Endothelial cell of umbilical vein (primary cell): ENCODE data around the gene KLC3. TPM values are rescaled to one million over a fixed set of nuclear protein-coding genes. Genes with fewer than 3 reads are reported as not detected.

ENCODE experiments used
- BruUV-seq: library from RNA; stranded (reverse); fragments of 400-500 nt; replicated peaks from 2 replicates; lab custom pipeline; 2021; lab: Mats Ljungman, UMichigan
- CTCF ChIA-PET: fragments of 300-600, 350-600 bp; sonication (Branson Sonifier 250); formaldehyde crosslinking; loops from one replicate; lab custom pipeline; 2021; ENCODE audit warnings: antibody characterized with exemption, inconsistent platforms; lab: Charles Lee
- POLR2A ChIA-PET: fragments of 300-600, 350-600 bp; sonication (Branson Sonifier 250); formaldehyde crosslinking; loops from one replicate; lab custom pipeline; 2021; ENCODE audit warnings: antibody characterized with exemption, inconsistent platforms; lab: Charles Lee
- DNase-seq: peaks from one replicate; pipeline ENCODE4 v3.0.0-alpha.2; 2011; ENCODE audit warnings: low read depth, low spot score
- FAIRE-seq: peaks from 2 replicates; lab custom pipeline; 2011; peaks lifted over from hg19 to GRCh38; lab: Jason Lieb, UNC
- H2AFZ ChIP-seq: 2 replicates; pipeline ENCODE4 v1.6.0; 2012; ENCODE audit warnings: low read depth, low read length, control low read depth, inconsistent platforms
- H3K27ac ChIP-seq: 2 replicates; pipeline ENCODE4 v1.5.1; 2011; ENCODE audit warnings: low read depth, mild to moderate bottlenecking, control low read depth, low read length, moderate library complexity; ENCODE audit not compliant: insufficient read depth
- H3K27me3 ChIP-seq, 2 experiments: 2 replicates each; pipeline versions ENCODE4 v1.6.0 to v1.6.1; 2011; ENCODE audit warnings: low read length in 2 of 2, mixed read lengths in 1 of 2; ENCODE audit not compliant: control insufficient read depth in 2 of 2, insufficient read depth in 2 of 2
- H3K36me3 ChIP-seq, 2 experiments: 2 replicates in 1 of 2; 3 replicates in 1 of 2; pipeline ENCODE4 v1.5.1; 2011; ENCODE audit warnings: low read length in 2 of 2, mild to moderate bottlenecking in 1 of 2, moderate library complexity in 1 of 2; ENCODE audit not compliant: control insufficient read depth in 2 of 2, insufficient read depth in 2 of 2; ENCODE audit errors: extremely low read depth in 1 of 2
- H3K4me1 ChIP-seq: 3 replicates; pipeline ENCODE4 v1.5.1; 2011; ENCODE audit warnings: mild to moderate bottlenecking, low read length; ENCODE audit not compliant: control insufficient read depth, insufficient read depth; ENCODE audit errors: extremely low read depth
- H3K4me2 ChIP-seq: 2 replicates; pipeline ENCODE4 v1.6.1; 2011; ENCODE audit warnings: low read length, control low read depth, mixed read lengths; ENCODE audit not compliant: insufficient read depth
- H3K4me3 ChIP-seq, 3 experiments: fragments of 200-600 bp in 1 of 3; sonication (generic), shearing (Covaris generic) in 1 of 3; replicated peaks in 1 of 3; 2 replicates each; pipeline ENCODE4 v1.5.1; 2011 to 2016; ENCODE audit warnings: control low read depth in 3 of 3, low read length in 3 of 3, mild to moderate bottlenecking in 2 of 3, inconsistent platforms in 1 of 3, low read depth in 1 of 3, moderate library complexity in 1 of 3; ENCODE audit not compliant: insufficient read depth in 1 of 3
- H3K79me2 ChIP-seq: 2 replicates; pipeline ENCODE4 v1.6.0; 2012; ENCODE audit warnings: low read length, inconsistent platforms; ENCODE audit not compliant: control insufficient read depth, insufficient read depth
- H3K9ac ChIP-seq: replicated peaks from 2 replicates; pipeline ENCODE3; 2011; ENCODE audit warnings: low read length, control low read depth; ENCODE audit not compliant: insufficient read depth; ENCODE audit errors: extremely low read depth
- H3K9me1 ChIP-seq: replicated peaks from 3 replicates; pipeline ENCODE4 v1.6.0; 2011; ENCODE audit warnings: mild to moderate bottlenecking, low read length; ENCODE audit not compliant: control insufficient read depth, insufficient read depth; ENCODE audit errors: extremely low read depth
- H3K9me3 ChIP-seq: replicated peaks from 2 replicates; pipeline ENCODE4 v1.5.1; 2012; ENCODE audit warnings: low read length, inconsistent platforms; ENCODE audit not compliant: control insufficient read depth, insufficient read depth
- H4K20me1 ChIP-seq: replicated peaks from 2 replicates; pipeline ENCODE3; 2011; ENCODE audit warnings: mild to moderate bottlenecking, low read length; ENCODE audit not compliant: control insufficient read depth, insufficient read depth; ENCODE audit errors: extremely low read depth
- EZH2 ChIP-seq: IDR thresholded peaks from 2 replicates; pipeline ENCODE4 v1.6.1; 2012; ENCODE audit warnings: borderline replicate concordance, low read depth, mild to moderate bottlenecking, moderate library complexity, low read length, inconsistent platforms; ENCODE audit not compliant: severe bottlenecking
- FOS ChIP-seq: IDR thresholded peaks from 2 replicates; pipeline ENCODE4 v1.6.1; 2011; ENCODE audit warnings: mild to moderate bottlenecking, low read length, moderate library complexity, borderline replicate concordance; ENCODE audit not compliant: insufficient read depth
- GATA2 ChIP-seq: IDR thresholded peaks from 2 replicates; pipeline ENCODE4 v1.7.0; 2011; ENCODE audit warnings: low read depth, mild to moderate bottlenecking, moderate library complexity, mixed read lengths, low read length; ENCODE audit not compliant: insufficient read length, insufficient read depth
- JUN ChIP-seq: IDR thresholded peaks from 2 replicates; pipeline ENCODE4 v1.6.1; 2011; ENCODE audit warnings: borderline replicate concordance, low read depth; ENCODE audit not compliant: insufficient read length, insufficient read depth
- MYC ChIP-seq: IDR thresholded peaks from one replicate; pipeline ENCODE4 v1.6.1; 2011; ENCODE audit warnings: mild to moderate bottlenecking, low read depth, low read length
- POLR2AphosphoS5 ChIP-seq: IDR thresholded peaks from 2 replicates; pipeline ENCODE4 v1.6.1; 2012; ENCODE audit warnings: low read depth, mild to moderate bottlenecking, control low read depth, low read length, moderate library complexity; ENCODE audit not compliant: insufficient read depth
- dilution Hi-C: fragments of 300-500 bp; cut with MboI; formaldehyde crosslinking; loops from one replicate; pipeline ENCODE4 v1.15.0; 2019; ENCODE audit warnings: low sequenced_read_pairs; ENCODE audit not compliant: extremely low pct_ligation_motif_present
- intact Hi-C: fragments of 100-400 bp; cut with micrococcal nuclease; formaldehyde crosslinking; loops from one replicate; pipeline ENCODE4 v1.10.0; 2022
- polyA plus RNA-seq, 4 experiments: library from polyadenylated mRNA; depleted of rRNA in 3 of 4; stranded (reverse) in 3 of 4; unstranded in 1 of 4; fragments of >200 nt; gene quantifications; 2 replicates each; pipeline versions ENCODE4 v1.2.1 to v1.2.3, GENCODE V29; 2011 to 2012; ENCODE audit warnings: missing spikeins in 1 of 4
- total RNA-seq: library from RNA; stranded (reverse); gene quantifications from 2 replicates; pipeline ENCODE4 v1.2.3, GENCODE V29; 2021
- TF ChIP-seq, protein P1 (sequence below), 2 donors: IDR thresholded peaks; 1 replicate in 1 of 2; 2 replicates in 1 of 2; pipeline ENCODE4 v1.5.1; 2011; ENCODE audit warnings: low read length in 2 of 2, mild to moderate bottlenecking in 2 of 2, moderate library complexity in 2 of 2, control low read depth in 1 of 2, inconsistent platforms in 1 of 2, low read depth in 1 of 2; ENCODE audit not compliant: insufficient read depth in 1 of 2; ENCODE audit errors: extremely low read depth in 1 of 2

Gene KLC3
- total and polyA plus RNA-seq, 2 donors (not counting 3 experiments of a cell fraction or from before 2014, with no cell fraction given), result not detected

DNA sequence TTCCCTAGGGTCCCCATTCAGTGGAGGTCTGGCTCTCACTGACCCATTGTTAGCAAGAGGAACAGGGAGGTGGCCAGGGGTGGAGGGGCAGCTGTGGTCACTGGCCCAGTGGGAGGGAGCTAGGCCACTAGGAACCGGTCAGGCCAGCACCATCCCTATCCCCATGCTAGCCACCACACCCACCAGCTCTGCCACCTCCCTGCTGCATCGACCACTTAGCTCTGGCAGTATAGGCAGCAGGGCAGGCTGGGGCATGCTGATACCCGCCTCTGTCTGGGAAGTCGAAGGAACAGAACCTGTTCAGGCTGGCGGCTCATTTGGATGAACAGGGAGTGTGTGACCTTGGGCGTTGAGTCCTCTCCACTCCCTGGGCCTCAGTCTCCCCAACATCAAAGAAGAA is 59.6 kb downstream of the KLC3 start:
- ChIA-PET CTCF (interaction anchor here (0.8 to 6.6 kb wide), 2 partner anchors 24 to 39 kb away, joined by 3 to 61 read pairs; partner anchors contain the start of gene ERCC1), POLR2A (no interaction called here)
- no peak overlapping the region for H3K9ac ChIP-seq

More for the DNA sequence above, 59.6 kb downstream of the KLC3 start:
- Histone ChIP-seq H3K79me2 (peaks cover 41% of the 10 kb centered on the region), H3K36me3 (peaks cover 2 to 8% of the 10 kb centered on the region in 2 experiments), H3K9me1 (no peaks in the 10 kb centered on the region), H3K4me1 (peaks cover 25% of the 10 kb centered on the region), H2AFZ (no peak overlapping the region), H3K9me3 (no peaks in the 10 kb centered on the region), H3K4me2 (no peak overlapping the region), H4K20me1 (no peaks in the 10 kb centered on the region), H3K27me3 (no peaks in the 10 kb centered on the region), H3K27ac (no peak overlapping the region), H3K4me3 (no peak overlapping the region)
- TF ChIP-seq JUN (no peak), MYC (no peak), FOS (no peak), GATA2 (no peak), EZH2 (no peak), POLR2AphosphoS5 (no peak)
- TF ChIP-seq, protein P1, sequence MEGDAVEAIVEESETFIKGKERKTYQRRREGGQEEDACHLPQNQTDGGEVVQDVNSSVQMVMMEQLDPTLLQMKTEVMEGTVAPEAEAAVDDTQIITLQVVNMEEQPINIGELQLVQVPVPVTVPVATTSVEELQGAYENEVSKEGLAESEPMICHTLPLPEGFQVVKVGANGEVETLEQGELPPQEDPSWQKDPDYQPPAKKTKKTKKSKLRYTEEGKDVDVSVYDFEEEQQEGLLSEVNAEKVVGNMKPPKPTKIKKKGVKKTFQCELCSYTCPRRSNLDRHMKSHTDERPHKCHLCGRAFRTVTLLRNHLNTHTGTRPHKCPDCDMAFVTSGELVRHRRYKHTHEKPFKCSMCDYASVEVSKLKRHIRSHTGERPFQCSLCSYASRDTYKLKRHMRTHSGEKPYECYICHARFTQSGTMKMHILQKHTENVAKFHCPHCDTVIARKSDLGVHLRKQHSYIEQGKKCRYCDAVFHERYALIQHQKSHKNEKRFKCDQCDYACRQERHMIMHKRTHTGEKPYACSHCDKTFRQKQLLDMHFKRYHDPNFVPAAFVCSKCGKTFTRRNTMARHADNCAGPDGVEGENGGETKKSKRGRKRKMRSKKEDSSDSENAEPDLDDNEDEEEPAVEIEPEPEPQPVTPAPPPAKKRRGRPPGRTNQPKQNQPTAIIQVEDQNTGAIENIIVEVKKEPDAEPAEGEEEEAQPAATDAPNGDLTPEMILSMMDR (IDR thresholded peaks at IDR 0.05; ENCODE audit: extremely low read depth in 1 of 2, insufficient read depth in 1 of 2, low read depth in 1 of 2, low read length in 2 of 2), result no peak
- dilution Hi-C loops, result no loop called here
- intact Hi-C loops, result no loop called here
- no TSS peak for BruUV-seq
- no peak for FAIRE-seq
- DNase-seq, result no peak

Other genes starting within 250 kb of the KLC3 start
- gene PPP1R37, start 247.6 kb upstream of the KLC3 start, total RNA-seq, result 27.1 and 28.5 TPM in 2 replicates
- gene PPP1R37, start 247.6 kb upstream of the KLC3 start, polyA plus RNA-seq, result 16.2 and 18.6 TPM in 2 replicates
- not detected in 2 replicates for gene NKPD1, start 179.8 kb upstream of the KLC3 start, total RNA-seq
- gene NKPD1, start 179.8 kb upstream of the KLC3 start, polyA plus RNA-seq, result 0.04 and 0.05 TPM in 2 replicates
- gene TRAPPC6A, start 162.5 kb upstream of the KLC3 start, total RNA-seq, result 12.6 and 18.1 TPM in 2 replicates
- 45.4 and 46.6 TPM in 2 replicates for gene TRAPPC6A, start 162.5 kb upstream of the KLC3 start, polyA plus RNA-seq
- gene BLOC1S3, start 162.0 kb upstream of the KLC3 start, total RNA-seq, result 11.7 and 17.4 TPM in 2 replicates
- gene BLOC1S3, start 162.0 kb upstream of the KLC3 start, polyA plus RNA-seq, result 13.6 and 13.8 TPM in 2 replicates
- gene EXOC3L2, start 95.3 kb upstream of the KLC3 start, total RNA-seq, result 0.66 and 1.2 TPM in 2 replicates
- 1.7 and 1.8 TPM in 2 replicates for gene EXOC3L2, start 95.3 kb upstream of the KLC3 start, polyA plus RNA-seq
- 50.0 and 51.6 TPM in 2 replicates for gene MARK4, start 89.5 kb upstream of the KLC3 start, total RNA-seq
- gene MARK4, start 89.5 kb upstream of the KLC3 start, polyA plus RNA-seq, result 13.9 and 14.4 TPM in 2 replicates
- gene CKM, start 17.9 kb upstream of the KLC3 start, total RNA-seq, result not detected in 2 replicates
- not detected in 2 replicates for gene CKM, start 17.9 kb upstream of the KLC3 start, polyA plus RNA-seq
- 55.4 and 59.9 TPM in 2 replicates for gene ERCC2, start 29.8 kb downstream of the KLC3 start, total RNA-seq
- 61.8 and 79.6 TPM in 2 replicates for gene ERCC2, start 29.8 kb downstream of the KLC3 start, polyA plus RNA-seq
- 77.4 and 84.4 TPM in 2 replicates for gene PPP1R13L, start 64.3 kb downstream of the KLC3 start, total RNA-seq
- gene PPP1R13L, start 64.3 kb downstream of the KLC3 start, polyA plus RNA-seq, result 27.8 and 28.5 TPM in 2 replicates
- gene POLR1G, start 65.9 kb downstream of the KLC3 start, total RNA-seq, result 18.0 and 19.5 TPM in 2 replicates
- gene POLR1G, start 65.9 kb downstream of the KLC3 start, polyA plus RNA-seq, result 6.6 and 6.7 TPM in 2 replicates
- 81.8 and 82.6 TPM in 2 replicates for gene ERCC1, start 83.2 kb downstream of the KLC3 start, total RNA-seq
- gene ERCC1, start 83.2 kb downstream of the KLC3 start, polyA plus RNA-seq, result 126 and 146 TPM in 2 replicates
- 2.0 and 23.0 TPM in 2 replicates for gene FOSB, start 127.2 kb downstream of the KLC3 start, total RNA-seq
- gene FOSB, start 127.2 kb downstream of the KLC3 start, polyA plus RNA-seq, result 9.8 and 10.7 TPM in 2 replicates
- gene RTN2, start 156.3 kb downstream of the KLC3 start, total RNA-seq, result 12.0 and 12.9 TPM in 2 replicates
- 21.0 and 22.5 TPM in 2 replicates for gene RTN2, start 156.3 kb downstream of the KLC3 start, polyA plus RNA-seq
- gene PPM1N, start 157.7 kb downstream of the KLC3 start, total RNA-seq, result 0.40 and 0.81 TPM in 2 replicates
- 0.48 and 0.59 TPM in 2 replicates for gene PPM1N, start 157.7 kb downstream of the KLC3 start, polyA plus RNA-seq
- gene VASP, start 166.7 kb downstream of the KLC3 start, total RNA-seq, result 154 and 186 TPM in 2 replicates
- gene VASP, start 166.7 kb downstream of the KLC3 start, polyA plus RNA-seq, result 94.3 and 126 TPM in 2 replicates
- 13.8 and 15.4 TPM in 2 replicates for gene OPA3, start 244.1 kb downstream of the KLC3 start, total RNA-seq
- gene OPA3, start 244.1 kb downstream of the KLC3 start, polyA plus RNA-seq, result 16.0 and 17.1 TPM in 2 replicates